DMS53 treated with DMSO at 0.1 percent for 48 hours (cell line): ENCODE measurements around the gene SMG1.
"Not testable (repeated sequence)": the region's sequence is repeated elsewhere in the genome, so short reads cannot be mapped to it uniquely, and the experiment has no call there.

ENCODE experiments used
- DNase-seq: peaks from one replicate; lab custom pipeline; 2025; ENCODE audit not compliant: unreplicated experiment; lab: John Stamatoyannopoulos, UW

The SMG1 gene

DNA sequence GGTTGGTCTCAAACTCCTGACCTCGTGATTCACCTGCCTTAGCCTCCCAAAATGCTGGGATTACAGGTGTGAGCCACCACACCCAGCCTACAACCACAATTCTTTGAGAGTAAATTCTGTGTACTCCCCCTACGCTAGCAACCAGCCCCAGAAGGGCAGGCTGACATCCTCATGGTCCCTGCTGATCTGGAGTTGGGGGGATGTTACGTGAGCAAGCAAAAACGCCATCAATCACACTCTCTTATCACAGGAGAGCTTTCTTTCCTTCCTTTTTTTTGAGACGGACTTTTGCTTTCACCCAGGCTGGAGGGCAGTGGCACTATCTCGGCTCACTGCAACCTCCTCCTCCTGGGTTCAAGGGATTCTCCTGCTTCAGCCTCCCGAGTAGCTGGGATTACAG is 154.0 kb downstream of the SMG1 start:
- DNase-seq = not testable (repeated sequence)

DNA sequence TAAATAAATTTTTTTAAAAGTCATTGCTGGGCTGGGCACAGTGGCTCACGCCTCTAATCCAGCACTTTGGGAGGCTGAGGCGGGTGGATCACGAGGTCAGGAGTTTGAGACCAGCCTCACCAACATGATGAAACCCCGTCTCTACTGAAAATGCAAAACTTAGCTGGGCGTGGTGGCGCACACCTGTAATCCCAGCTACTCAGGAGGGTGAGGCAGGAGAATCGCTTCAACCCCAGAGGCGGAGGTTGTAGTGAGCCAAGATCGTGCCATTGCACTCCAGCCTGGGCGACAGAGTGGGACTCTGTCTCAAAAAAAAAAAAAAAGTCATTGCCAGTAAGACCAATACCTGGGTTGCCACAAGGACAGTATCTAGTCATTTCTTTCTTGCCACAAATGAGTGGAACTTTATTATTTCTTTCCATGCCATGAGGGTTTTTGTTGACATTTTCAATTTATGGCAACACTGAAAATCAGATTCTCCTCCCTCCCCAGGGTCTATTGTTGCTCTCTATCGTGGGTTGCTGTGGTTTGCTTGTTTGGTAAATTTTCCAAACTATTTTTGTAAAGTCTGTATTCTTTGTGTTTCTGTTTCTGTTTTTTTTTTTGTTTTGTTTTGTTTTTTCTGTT is 155.8 kb downstream of the SMG1 start:
- DNase-seq = not testable (repeated sequence)

DNA sequence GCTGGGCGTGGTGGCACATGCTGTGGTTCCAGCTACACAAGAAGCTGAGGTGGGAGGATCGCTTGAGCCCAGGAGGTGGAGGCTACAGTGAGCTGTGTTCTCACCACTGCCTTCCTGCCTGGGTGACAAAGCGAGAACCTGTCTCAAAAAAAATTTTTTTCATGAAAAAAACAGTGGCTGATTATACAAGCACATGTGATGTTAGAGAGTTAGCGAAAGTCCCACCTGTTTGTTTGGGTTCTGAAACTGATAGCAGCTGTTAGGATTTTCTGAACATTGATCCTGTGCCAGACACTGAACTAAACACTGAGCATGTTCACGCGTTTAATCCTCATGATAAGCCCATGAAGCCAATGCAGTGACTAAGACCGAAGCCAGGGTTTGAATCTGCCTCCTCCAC is 159.0 kb downstream of the SMG1 start:
- not testable (repeated sequence) for DNase-seq

DNA sequence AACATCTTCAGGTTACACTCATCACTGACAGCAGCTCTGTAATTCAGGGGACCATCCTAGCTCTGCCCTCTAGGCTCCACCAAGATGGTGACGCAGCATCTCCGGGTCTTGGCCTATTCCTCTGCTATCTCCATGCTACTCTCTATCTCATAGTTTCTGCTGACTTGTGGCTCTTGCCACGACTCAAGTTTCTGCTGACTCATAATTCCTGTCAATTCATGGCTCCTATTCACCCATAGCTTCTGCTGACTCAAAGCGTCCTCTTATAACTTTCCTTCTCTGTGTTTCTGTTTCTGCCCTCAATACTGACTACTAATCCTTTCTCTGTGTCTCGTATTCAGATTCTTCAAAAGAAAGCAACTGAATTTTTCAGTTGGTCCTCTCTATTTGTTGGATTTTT is 163.5 kb downstream of the SMG1 start:
- DNase-seq = not testable (repeated sequence)

DNA sequence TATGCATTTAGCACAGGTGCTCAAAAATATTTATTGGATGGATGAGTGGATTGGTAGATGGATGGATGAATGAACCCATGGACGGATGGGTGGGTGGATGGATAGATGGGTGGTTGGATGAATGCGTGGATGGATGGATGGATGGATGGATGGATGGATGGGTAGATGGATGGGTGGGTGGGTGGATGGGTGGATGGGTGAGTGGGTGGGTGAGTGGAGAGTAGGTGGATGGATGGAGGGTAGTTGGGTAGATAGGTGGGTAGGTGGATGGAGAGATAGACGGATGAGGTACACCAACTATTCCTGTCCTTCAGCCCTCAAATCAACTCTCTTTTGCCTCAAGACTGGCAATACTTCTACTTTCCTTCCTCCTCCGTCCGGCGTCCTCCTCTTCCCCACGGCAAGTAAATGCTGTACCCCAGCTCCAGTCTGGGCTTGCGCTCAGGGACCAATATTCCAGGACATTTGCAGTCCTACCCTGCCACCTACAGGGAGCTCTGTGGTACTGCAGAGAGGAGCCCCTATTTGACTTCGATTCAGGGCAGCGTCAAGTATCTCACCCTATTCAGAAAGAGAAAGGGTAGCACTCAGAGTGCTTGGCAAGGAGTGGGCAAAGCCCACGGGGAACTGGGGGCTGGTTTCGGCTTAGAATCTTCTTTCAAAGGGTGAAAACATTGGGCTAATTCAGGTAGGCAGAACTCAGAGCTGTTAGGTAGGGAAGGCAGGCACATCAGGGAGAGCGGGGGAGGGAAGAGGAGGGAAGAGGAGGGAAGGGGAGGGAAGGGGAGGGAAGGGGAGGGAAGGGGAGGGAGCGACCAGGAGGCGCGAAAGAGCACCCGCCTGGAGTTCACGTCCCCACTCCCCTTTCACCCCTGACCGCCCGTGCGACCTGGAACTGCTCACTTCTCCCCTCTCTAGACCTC is 166.3 kb downstream of the SMG1 start:
- DNase-seq = not testable (repeated sequence)

DNA sequence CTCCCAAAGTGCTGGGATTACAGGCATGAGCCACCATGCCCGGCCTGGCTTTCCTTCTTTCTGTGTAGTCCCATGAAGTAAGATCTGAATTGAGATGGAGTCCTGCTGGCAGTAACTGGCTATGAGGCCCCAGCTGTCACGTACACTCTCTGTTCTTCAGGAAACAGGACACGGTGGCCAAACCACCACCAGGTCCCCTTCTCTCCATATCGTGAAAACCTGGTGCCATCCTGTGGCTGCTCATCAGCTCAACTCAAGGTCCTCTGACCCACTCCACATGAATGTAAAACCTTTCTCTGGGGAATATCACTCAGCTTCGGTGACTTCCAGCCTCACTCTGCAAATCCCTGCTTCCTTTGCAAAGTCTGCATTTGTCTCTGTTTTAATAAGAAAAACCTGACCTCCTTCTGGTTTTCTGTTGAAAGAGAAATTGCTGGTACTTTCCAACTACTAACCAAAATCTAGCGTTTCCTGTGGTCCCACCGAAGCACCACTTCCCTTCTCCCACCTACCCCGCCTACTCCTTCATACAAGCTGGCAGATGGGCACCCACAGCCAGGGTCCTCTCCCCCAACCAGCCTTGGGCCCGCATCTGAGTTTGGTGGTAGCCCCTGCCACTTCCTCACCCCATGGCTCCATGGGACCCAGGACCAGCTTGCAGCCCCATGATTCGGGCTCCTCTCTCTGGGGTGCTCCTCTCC is 168.1 kb downstream of the SMG1 start:
- not testable (repeated sequence) for DNase-seq

DNA sequence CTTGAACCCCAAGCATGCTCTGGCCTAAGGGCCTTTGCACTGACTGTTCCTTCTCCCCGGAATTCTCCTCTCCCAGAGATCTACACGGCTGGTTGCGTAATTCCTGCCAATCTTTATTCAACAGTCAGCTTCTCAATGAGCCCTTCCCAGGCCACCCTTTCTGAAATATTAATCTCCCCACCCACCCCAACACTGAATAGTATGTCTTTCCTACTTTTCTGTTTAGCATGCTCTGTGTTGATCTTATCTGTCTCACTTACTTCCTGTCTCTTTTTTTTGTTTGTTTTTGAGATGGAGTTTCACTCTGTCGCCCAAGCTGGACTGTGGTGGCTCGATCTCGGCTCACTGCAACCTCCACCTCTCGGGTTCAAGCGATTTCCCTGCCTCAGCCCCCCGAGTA is 169.6 kb downstream of the SMG1 start:
- not testable (repeated sequence) for DNase-seq
